HCT116 (cell line): Measurements from ENCODE around the gene ARRDC1. TPM values are rescaled to one million over a fixed set of nuclear protein-coding genes. Genes with fewer than 3 reads are reported as not detected.

Experiments
- ATAC-seq: fragments of 200-7000 bp; cut with Tn5 transposase; 2 replicates; pipeline ENCODE4 v1.9.1; 2020; ENCODE audit warnings: mild to moderate bottlenecking, moderate library complexity
- BruUV-seq: library from RNA; stranded (reverse); fragments of 400-500 nt; replicated peaks from 2 replicates; lab custom pipeline; 2021; lab: Mats Ljungman, UMichigan
- CTCF ChIA-PET: fragments of 300-600 bp; sonication (Branson Sonifier 250); formaldehyde crosslinking; loops from one replicate; lab custom pipeline; 2021; ENCODE audit warnings: antibody characterized with exemption; lab: Charles Lee
- POLR2A ChIA-PET: fragments of 300-600, 350-600 bp; sonication (Branson Sonifier 250); formaldehyde crosslinking; loops from one replicate; lab custom pipeline; 2021; ENCODE audit warnings: antibody characterized with exemption; lab: Charles Lee
- RAD21 ChIA-PET, 2 experiments: fragments of 300-600 bp; sonication (Branson Sonifier 250); formaldehyde crosslinking; loops; one replicate each; lab custom pipeline; 2023; ENCODE audit warnings: low total read pairs in 2 of 2; ENCODE audit not compliant: uncharacterized antibody in 2 of 2, unreplicated experiment in 2 of 2, low non-redundant PET in 1 of 2; lab: Charles Lee
- DNase-seq: peaks from one replicate; pipeline ENCODE4 v3.0.0-alpha.2; 2010; ENCODE audit warnings: low read depth, low spot score
- H2AFZ ChIP-seq: fragments of 200-600 bp; shearing (Covaris generic), sonication (generic); 2 replicates; pipeline ENCODE4 v1.6.1; 2017; ENCODE audit warnings: low read depth, mixed run types, mixed read lengths, antibody characterized with exemption, low read length; ENCODE audit not compliant: poor library complexity, severe bottlenecking
- H3K27ac ChIP-seq: 2 replicates; pipeline ENCODE4 v1.5.1; 2012; ENCODE audit warnings: low read depth, low read length
- H3K27me3 ChIP-seq: fragments of 200-600 bp; sonication (generic); 2 replicates; pipeline ENCODE4 v1.6.1; 2016; ENCODE audit warnings: mixed run types, low read length, mixed read lengths; ENCODE audit not compliant: insufficient read depth
- H3K36me3 ChIP-seq, 2 experiments: fragments of 200-500 bp in 1 of 2; fragments of 200-600 bp in 1 of 2; sonication (Bioruptor generic) in 1 of 2; sonication (generic) in 1 of 2; 2 replicates each; pipeline versions ENCODE4 v1.5.1 to v1.6.1; 2014 to 2016; ENCODE audit warnings: low read length in 2 of 2, inconsistent platforms in 1 of 2, mixed read lengths in 1 of 2, mixed run types in 1 of 2; ENCODE audit not compliant: insufficient read depth in 2 of 2, control insufficient read depth in 1 of 2
- H3K4me1 ChIP-seq, 2 experiments: fragments of 200-600 bp in 1 of 2; sonication (generic) in 1 of 2; 2 replicates each; pipeline versions ENCODE4 v1.5.1 to v1.6.1; 2012 to 2017; ENCODE audit warnings: low read length in 2 of 2, inconsistent platforms in 1 of 2, mild to moderate bottlenecking in 1 of 2, mixed read lengths in 1 of 2, mixed run types in 1 of 2, moderate library complexity in 1 of 2; ENCODE audit not compliant: insufficient read depth in 2 of 2, control insufficient read depth in 1 of 2
- H3K4me2 ChIP-seq: fragments of 200-600 bp; sonication (generic); 2 replicates; pipeline ENCODE4 v1.6.1; 2017; ENCODE audit warnings: mixed run types, low read length, mixed read lengths
- H3K4me3 ChIP-seq, 2 experiments: fragments of 200-600 bp in 1 of 2; sonication (generic) in 1 of 2; replicated peaks in 1 of 2; 2 replicates each; pipeline ENCODE4 v1.5.1; 2011 to 2016; ENCODE audit warnings: low read length in 2 of 2, control low read depth in 1 of 2, low read depth in 1 of 2, mild to moderate bottlenecking in 1 of 2, mixed read lengths in 1 of 2, mixed run types in 1 of 2
- H3K79me2 ChIP-seq: fragments of 200-600 bp; sonication (generic); 2 replicates; pipeline ENCODE4 v1.6.1; 2017; ENCODE audit warnings: mild to moderate bottlenecking, mixed run types, low read length, moderate library complexity, mixed read lengths; ENCODE audit not compliant: insufficient read depth
- H3K9ac ChIP-seq: fragments of 200-600 bp; sonication (generic); 2 replicates; pipeline ENCODE4 v1.6.1; 2016; ENCODE audit warnings: low read length, mixed read lengths
- H3K9me2 ChIP-seq: fragments of 200-600 bp; sonication (generic), shearing (Covaris generic); 2 replicates; pipeline ENCODE4 v1.6.1; 2017; ENCODE audit warnings: mixed run types, mild to moderate bottlenecking, moderate library complexity; ENCODE audit not compliant: insufficient read depth
- H3K9me3 ChIP-seq, 2 experiments: fragments of 200-500 bp in 1 of 2; fragments of 200-600 bp in 1 of 2; sonication (Bioruptor generic) in 1 of 2; sonication (generic) in 1 of 2; 2 replicates each; pipeline ENCODE4 v1.6.1; 2014 to 2017; ENCODE audit warnings: low read length in 2 of 2, mixed read lengths in 2 of 2, inconsistent platforms in 1 of 2, low read depth in 1 of 2, mild to moderate bottlenecking in 1 of 2, mixed run types in 1 of 2, moderate library complexity in 1 of 2; ENCODE audit not compliant: control insufficient read depth in 1 of 2, insufficient read depth in 1 of 2
- H4K20me1 ChIP-seq: fragments of 200-600 bp; sonication (generic), shearing (Covaris generic); 2 replicates; pipeline ENCODE4 v1.6.1; 2017; ENCODE audit warnings: mixed run types, mild to moderate bottlenecking, moderate library complexity; ENCODE audit not compliant: insufficient read depth
- CEBPB ChIP-seq: IDR thresholded peaks from 2 replicates; pipeline ENCODE4 v1.6.1; 2012; ENCODE audit warnings: low read depth
- ELF1 ChIP-seq: IDR thresholded peaks from 2 replicates; pipeline ENCODE4 v1.6.1; 2012; ENCODE audit warnings: low read depth, borderline replicate concordance
- EZH2 ChIP-seq: fragments of 200-600 bp; sonication (generic); IDR thresholded peaks from 2 replicates; pipeline ENCODE4 v1.6.1; 2017; ENCODE audit warnings: antibody characterized with exemption, mixed run types
- EZH2phosphoT487 ChIP-seq: fragments of 200-600 bp; IDR thresholded peaks from 2 replicates; pipeline ENCODE4 v1.6.1; 2018; ENCODE audit warnings: antibody characterized with exemption, borderline replicate concordance
- FOSL1 ChIP-seq: IDR thresholded peaks from 2 replicates; pipeline ENCODE4 v1.6.1; 2012; ENCODE audit warnings: low read depth
- POLR2A ChIP-seq: IDR thresholded peaks from 2 replicates; pipeline ENCODE4 v1.7.0; 2011; ENCODE audit warnings: borderline replicate concordance; ENCODE audit not compliant: insufficient read depth, insufficient read length; ENCODE audit errors: extremely low read depth
- POLR2AphosphoS5 ChIP-seq: IDR thresholded peaks from 2 replicates; pipeline ENCODE4 v1.6.1; 2011; ENCODE audit warnings: mild to moderate bottlenecking, low read depth, low read length, moderate library complexity
- SP1 ChIP-seq: IDR thresholded peaks from 2 replicates; pipeline ENCODE4 v1.6.1; 2012; ENCODE audit warnings: low read depth
- SRF ChIP-seq: IDR thresholded peaks from 2 replicates; pipeline ENCODE4 v1.6.1; 2012; ENCODE audit warnings: low read depth
- TCF7L2 ChIP-seq: IDR thresholded peaks from 2 replicates; pipeline ENCODE4 v1.7.0; 2011; ENCODE audit warnings: borderline replicate concordance, inconsistent platforms; ENCODE audit not compliant: insufficient read depth, insufficient read length; ENCODE audit errors: extremely low read depth
- YY1 ChIP-seq: IDR thresholded peaks from 2 replicates; pipeline ENCODE4 v1.6.1; 2011; ENCODE audit warnings: low read length, low read depth, moderate library complexity, mild to moderate bottlenecking; ENCODE audit not compliant: insufficient replicate concordance; ENCODE audit errors: extremely low read depth
- intact Hi-C: fragments of 100-400 bp; cut with micrococcal nuclease; formaldehyde crosslinking; loops from 2 replicates; pipeline ENCODE4 v1.10.0; 2022
- total RNA-seq: library from RNA; stranded (reverse); gene quantifications from one replicate; pipeline ENCODE4 v1.2.1, GENCODE V29; 2021; ENCODE audit not compliant: unreplicated experiment
- TF ChIP-seq, protein P1 (sequence below): IDR thresholded peaks from 2 replicates; pipeline ENCODE4 v1.6.1; 2012
- TF ChIP-seq, protein P2 (sequence below): IDR thresholded peaks from 2 replicates; pipeline ENCODE4 v1.6.1; 2012; ENCODE audit warnings: low read depth

The ARRDC1 gene
- total RNA-seq, 1 experiment from 2014 or later: 82.8 TPM

DNA sequence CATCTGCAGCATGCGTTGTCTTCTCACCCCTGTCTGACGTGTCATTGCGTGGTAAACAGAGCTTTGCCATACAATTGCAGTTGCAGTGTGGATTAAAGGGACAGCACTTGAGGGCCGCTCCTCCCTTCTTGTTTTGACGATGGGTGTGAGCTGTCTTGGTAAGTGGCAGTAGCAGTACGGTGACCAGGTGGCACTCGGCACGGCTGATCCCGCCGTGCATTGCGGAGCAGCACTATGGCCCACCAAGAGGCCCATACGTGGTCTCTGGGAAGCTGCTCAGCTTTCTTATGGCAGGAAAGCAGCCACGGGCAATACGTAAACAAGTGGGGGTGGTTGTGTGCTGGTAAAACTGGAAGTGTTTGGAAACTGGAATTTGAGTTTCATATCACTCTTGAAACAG, 38.4 kb downstream of the ARRDC1 start:
- CTCF ChIA-PET: no interaction called here
- TF ChIP-seq SRF (no peak), YY1 (no peak), EZH2phosphoT487 (no peak), POLR2AphosphoS5 (no peak), ELF1 (no peak), POLR2A (no peak), TCF7L2 (no peak), EZH2 (no peak), FOSL1 (no peak), SP1 (no peak), CEBPB (no peak)
- TF ChIP-seq, protein P1, sequence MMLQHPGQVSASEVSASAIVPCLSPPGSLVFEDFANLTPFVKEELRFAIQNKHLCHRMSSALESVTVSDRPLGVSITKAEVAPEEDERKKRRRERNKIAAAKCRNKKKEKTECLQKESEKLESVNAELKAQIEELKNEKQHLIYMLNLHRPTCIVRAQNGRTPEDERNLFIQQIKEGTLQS: no peak
- TF ChIP-seq, protein P2, sequence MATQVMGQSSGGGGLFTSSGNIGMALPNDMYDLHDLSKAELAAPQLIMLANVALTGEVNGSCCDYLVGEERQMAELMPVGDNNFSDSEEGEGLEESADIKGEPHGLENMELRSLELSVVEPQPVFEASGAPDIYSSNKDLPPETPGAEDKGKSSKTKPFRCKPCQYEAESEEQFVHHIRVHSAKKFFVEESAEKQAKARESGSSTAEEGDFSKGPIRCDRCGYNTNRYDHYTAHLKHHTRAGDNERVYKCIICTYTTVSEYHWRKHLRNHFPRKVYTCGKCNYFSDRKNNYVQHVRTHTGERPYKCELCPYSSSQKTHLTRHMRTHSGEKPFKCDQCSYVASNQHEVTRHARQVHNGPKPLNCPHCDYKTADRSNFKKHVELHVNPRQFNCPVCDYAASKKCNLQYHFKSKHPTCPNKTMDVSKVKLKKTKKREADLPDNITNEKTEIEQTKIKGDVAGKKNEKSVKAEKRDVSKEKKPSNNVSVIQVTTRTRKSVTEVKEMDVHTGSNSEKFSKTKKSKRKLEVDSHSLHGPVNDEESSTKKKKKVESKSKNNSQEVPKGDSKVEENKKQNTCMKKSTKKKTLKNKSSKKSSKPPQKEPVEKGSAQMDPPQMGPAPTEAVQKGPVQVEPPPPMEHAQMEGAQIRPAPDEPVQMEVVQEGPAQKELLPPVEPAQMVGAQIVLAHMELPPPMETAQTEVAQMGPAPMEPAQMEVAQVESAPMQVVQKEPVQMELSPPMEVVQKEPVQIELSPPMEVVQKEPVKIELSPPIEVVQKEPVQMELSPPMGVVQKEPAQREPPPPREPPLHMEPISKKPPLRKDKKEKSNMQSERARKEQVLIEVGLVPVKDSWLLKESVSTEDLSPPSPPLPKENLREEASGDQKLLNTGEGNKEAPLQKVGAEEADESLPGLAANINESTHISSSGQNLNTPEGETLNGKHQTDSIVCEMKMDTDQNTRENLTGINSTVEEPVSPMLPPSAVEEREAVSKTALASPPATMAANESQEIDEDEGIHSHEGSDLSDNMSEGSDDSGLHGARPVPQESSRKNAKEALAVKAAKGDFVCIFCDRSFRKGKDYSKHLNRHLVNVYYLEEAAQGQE: no peak
- Histone ChIP-seq H3K9me3 (no peaks in the 10 kb centered on the region), H3K9me2 (no peaks in the 10 kb centered on the region), H3K79me2 (peaks cover 100% of the 10 kb centered on the region), H3K4me3 (no peak overlapping the region), H2AFZ (no peak overlapping the region), H3K27me3 (no peaks in the 10 kb centered on the region), H3K4me2 (no peak overlapping the region), H3K36me3 (0 out of 4 replicates have a peak, but pooled peaks cover 0 to 3% of the 10 kb centered on the region in 2 experiments), H3K4me1 (no peaks in the 10 kb centered on the region), H4K20me1 (peaks cover 7% of the 10 kb centered on the region; the same call in 1 of the 2 replicates), H3K27ac (no peak overlapping the region), H3K9ac (no peak overlapping the region)
- BruUV-seq: no TSS peak
- no peak for DNase-seq
- RAD21 ChIA-PET: no interaction called here
- POLR2A ChIA-PET: no interaction called here
- ATAC-seq: no peak
- intact Hi-C loops: no loop called here
